H1 (cell line): ENCODE measurements around the gene PDZD8. TPM values are rescaled to one million over a fixed set of nuclear protein-coding genes. Genes with fewer than 3 reads are reported as not detected.

Experiments
- CTCF ChIA-PET: fragments of 300-600 bp; sonication (Branson Sonifier 250); formaldehyde crosslinking; loops from one replicate; lab custom pipeline; 2021; ENCODE audit not compliant: partially characterized antibody; lab: Charles Lee
- POLR2A ChIA-PET: fragments of 300-600 bp; sonication (Branson Sonifier 250); formaldehyde crosslinking; loops from one replicate; lab custom pipeline; 2021; ENCODE audit warnings: inconsistent platforms; ENCODE audit not compliant: partially characterized antibody; lab: Charles Lee
- DNase-seq, 2 experiments: peaks; one replicate each; pipeline versions ENCODE4 v3.0.0 to v3.0.0-alpha.2; 2010 to 2022; ENCODE audit warnings: low spot score in 2 of 2, low read depth in 1 of 2, mixed read lengths in 1 of 2
- FAIRE-seq: peaks from 2 replicates; lab custom pipeline; 2011; peaks lifted over from hg19 to GRCh38; lab: Jason Lieb, UNC
- H2AFZ ChIP-seq: 2 replicates; pipeline ENCODE4 v1.8.1; 2012; ENCODE audit warnings: low read length, inconsistent platforms
- H2AK5ac ChIP-seq: 2 replicates; pipeline ENCODE4 v1.6.1; 2013; ENCODE audit warnings: low read depth, low read length
- H2BK120ac ChIP-seq: replicated peaks from 2 replicates; pipeline ENCODE3; 2013; ENCODE audit warnings: low read depth, low read length, inconsistent platforms
- H2BK12ac ChIP-seq: 2 replicates; pipeline ENCODE4 v1.6.1; 2013; ENCODE audit warnings: low read depth, low read length
- H2BK15ac ChIP-seq: 2 replicates; pipeline ENCODE4 v1.6.1; 2013; ENCODE audit warnings: low read length
- H2BK20ac ChIP-seq: 2 replicates; pipeline ENCODE4 v1.6.1; 2013; ENCODE audit warnings: low read length
- H2BK5ac ChIP-seq: 2 replicates; pipeline ENCODE4 v1.6.1; 2013; ENCODE audit warnings: low read depth, low read length
- H3K14ac ChIP-seq: 2 replicates; pipeline ENCODE4 v1.6.1; 2013; ENCODE audit warnings: inconsistent platforms; ENCODE audit not compliant: insufficient read length
- H3K18ac ChIP-seq: 2 replicates; pipeline ENCODE4 v1.6.1; 2013; ENCODE audit warnings: low read length; ENCODE audit errors: extremely low read depth
- H3K23ac ChIP-seq: 2 replicates; pipeline ENCODE4 v1.6.1; 2013; ENCODE audit warnings: inconsistent platforms; ENCODE audit not compliant: insufficient read length
- H3K23me2 ChIP-seq: 2 replicates; pipeline ENCODE4 v1.6.1; 2013; ENCODE audit warnings: low read depth, low read length
- H3K27ac ChIP-seq: 2 replicates; pipeline ENCODE4 v1.6.1; 2011; ENCODE audit warnings: low read depth, low read length, inconsistent platforms
- H3K27me3 ChIP-seq, 4 experiments: replicated peaks in 1 of 4; 1 replicate in 1 of 4; 2 replicates in 3 of 4; pipeline versions ENCODE4 v1.6.1 to v1.8.1; 2011 to 2013; ENCODE audit warnings: low read length in 3 of 4, mild to moderate bottlenecking in 3 of 4, inconsistent platforms in 2 of 4, mixed read lengths in 2 of 4, moderate library complexity in 1 of 4; ENCODE audit not compliant: control insufficient read depth in 3 of 4, insufficient read depth in 3 of 4; ENCODE audit errors: extremely low read depth in 1 of 4
- H3K36me3 ChIP-seq, 4 experiments: 2 replicates each; pipeline versions ENCODE4 v1.6.1 to v1.8.1; 2011 to 2013; ENCODE audit warnings: mild to moderate bottlenecking in 4 of 4, low read length in 3 of 4, moderate library complexity in 2 of 4, control low read depth in 1 of 4, inconsistent platforms in 1 of 4; ENCODE audit not compliant: insufficient read depth in 4 of 4, control insufficient read depth in 2 of 4
- H3K4ac ChIP-seq: replicated peaks from 2 replicates; pipeline ENCODE3; 2013; ENCODE audit warnings: low read length, low read depth, mixed read lengths, inconsistent platforms; ENCODE audit not compliant: insufficient read length
- H3K4me1 ChIP-seq, 4 experiments: replicated peaks in 1 of 4; 1 replicate in 1 of 4; 2 replicates in 3 of 4; pipeline versions ENCODE4 v1.6.1 to v1.8.1; 2011 to 2013; ENCODE audit warnings: low read length in 3 of 4, inconsistent platforms in 2 of 4, mixed read lengths in 1 of 4; ENCODE audit not compliant: insufficient read depth in 4 of 4, control insufficient read depth in 3 of 4
- H3K4me2 ChIP-seq, 2 experiments: 2 replicates each; pipeline versions ENCODE4 v1.6.1 to v1.8.1; 2011 to 2013; ENCODE audit warnings: low read depth in 2 of 2, low read length in 2 of 2, control low read depth in 1 of 2, inconsistent platforms in 1 of 2, mild to moderate bottlenecking in 1 of 2; ENCODE audit not compliant: insufficient read depth in 1 of 2
- H3K4me3 ChIP-seq, 4 experiments: fragments of 200-600, 300-600 bp in 1 of 4; sonication (generic), shearing (Covaris generic), sonication (Bioruptor Twin) in 1 of 4; 2 replicates each; pipeline versions ENCODE4 v1.5.1 to v1.8.1; 2011 to 2016; ENCODE audit warnings: low read length in 4 of 4, low read depth in 3 of 4, control low read depth in 2 of 4, inconsistent platforms in 2 of 4, mild to moderate bottlenecking in 2 of 4, mixed read lengths in 1 of 4, moderate library complexity in 1 of 4; ENCODE audit not compliant: insufficient read depth in 2 of 4; ENCODE audit errors: extremely low read depth in 1 of 4
- H3K56ac ChIP-seq: replicated peaks from 2 replicates; pipeline ENCODE3; 2013; ENCODE audit warnings: low read depth, mild to moderate bottlenecking, mixed read lengths, low read length, inconsistent platforms; ENCODE audit not compliant: insufficient read length
- H3K79me1 ChIP-seq: 2 replicates; pipeline ENCODE4 v1.6.1; 2013; ENCODE audit warnings: low read depth, low read length, control low read depth
- H3K79me2 ChIP-seq, 2 experiments: 2 replicates each; pipeline versions ENCODE4 v1.6.1 to v1.8.1; 2012 to 2013; ENCODE audit warnings: low read length in 2 of 2, mild to moderate bottlenecking in 2 of 2, inconsistent platforms in 1 of 2; ENCODE audit not compliant: insufficient read depth in 2 of 2, control insufficient read depth in 1 of 2
- H3K9ac ChIP-seq, 4 experiments: replicated peaks in 1 of 4; 1 replicate in 1 of 4; 2 replicates in 3 of 4; pipeline versions ENCODE4 v1.6.1 to v1.8.1; 2011 to 2013; ENCODE audit warnings: low read depth in 3 of 4, low read length in 3 of 4, control low read depth in 2 of 4, mild to moderate bottlenecking in 2 of 4, moderate library complexity in 2 of 4, inconsistent platforms in 1 of 4; ENCODE audit errors: extremely low read depth in 1 of 4
- H3K9me3 ChIP-seq, 2 experiments: 2 replicates each; pipeline versions ENCODE4 v1.6.1 to v1.8.1; 2012 to 2013; ENCODE audit warnings: mild to moderate bottlenecking in 2 of 2, moderate library complexity in 2 of 2, control low read depth in 1 of 2, inconsistent platforms in 1 of 2, low read depth in 1 of 2, low read length in 1 of 2, mixed read lengths in 1 of 2; ENCODE audit not compliant: insufficient read depth in 2 of 2
- H4K20me1 ChIP-seq, 2 experiments: replicated peaks in 1 of 2; 2 replicates each; pipeline versions ENCODE3 to v1.8.1; 2011 to 2013; ENCODE audit warnings: inconsistent platforms in 2 of 2, low read length in 2 of 2, mild to moderate bottlenecking in 1 of 2; ENCODE audit not compliant: insufficient read depth in 2 of 2, control insufficient read depth in 1 of 2
- H4K5ac ChIP-seq: 2 replicates; pipeline ENCODE4 v1.6.1; 2013; ENCODE audit warnings: low read length, low read depth, mixed read lengths, inconsistent platforms; ENCODE audit not compliant: insufficient read length
- H4K8ac ChIP-seq: 2 replicates; pipeline ENCODE4 v1.8.0; 2013; ENCODE audit warnings: mild to moderate bottlenecking, moderate library complexity, low read length, inconsistent platforms; ENCODE audit not compliant: insufficient read depth; ENCODE audit errors: extremely low read depth
- H4K91ac ChIP-seq: replicated peaks from 2 replicates; pipeline ENCODE3; 2013; ENCODE audit warnings: low read length, mixed read lengths, inconsistent platforms; ENCODE audit not compliant: insufficient read length
- CHD1 ChIP-seq: IDR thresholded peaks from 2 replicates; pipeline ENCODE4 v1.6.1; 2012; ENCODE audit warnings: low read depth, low read length, improper control_type of control experiment
- TEAD4 ChIP-seq: IDR thresholded peaks from 2 replicates; pipeline ENCODE4 v1.6.1; 2012; ENCODE audit warnings: low read depth, low read length, inconsistent platforms, mixed read lengths
- WGBS, 2 experiments: shearing (Covaris generic) in 1 of 2; methylation state at CpG; one replicate each; pipeline versions ENCODE4 v1.1.6 to v1.1.7; 2013 to 2015; ENCODE audit warnings: low lambda C conversion rate in 2 of 2, mixed read lengths in 2 of 2, inconsistent platforms in 1 of 2, low coverage in 1 of 2, missing lambda C conversion rate in 1 of 2; ENCODE audit not compliant: insufficient replicate concordance in 2 of 2, insufficient coverage in 1 of 2, insufficient read length in 1 of 2; ENCODE audit errors: extremely low coverage in 1 of 2, missing lambda C conversion rate in 1 of 2; 5-methylcytosine and 5-hydroxymethylcytosine counted together
- polyA plus RNA-seq, 7 experiments: library from polyadenylated mRNA; depleted of rRNA in 3 of 7; stranded (reverse) in 5 of 7; unstranded in 2 of 7; fragments of >200 nt in 5 of 7; fragments of 200-250 nt in 2 of 7; gene quantifications; 1 replicate in 5 of 7; 2 replicates in 1 of 7; 4 replicates in 1 of 7; pipeline versions ENCODE4 v1.2.1 to v1.2.3, GENCODE V29; 2011 to 2013; ENCODE audit warnings: missing spikeins in 2 of 7, mixed read lengths in 2 of 7
- total RNA-seq: library from RNA; stranded (reverse); fragmentation: NEBNext Ultra II Directional; extraction: Animal tissue kit (Norgen Biotek cat#: 25700); gene quantifications from 2 replicates; pipeline ENCODE4 v1.2.1, GENCODE V29; 2021

PDZD8 gene
- total and polyA plus RNA-seq, 2 of the 8 experiments (the other 6 are each of a cell fraction or from before 2014, with no cell fraction given), result 10.9 to 50.1 TPM

GRCh38 chr10:117339578-117339977 is 35.7 kb downstream of the PDZD8 start:
- Histone ChIP-seq H2AK5ac (no peak overlapping the region), H2BK120ac (no peak overlapping the region), H3K14ac (no peak overlapping the region), H4K8ac (no peak overlapping the region), H3K27ac (no peak overlapping the region), H3K4me1 (peaks cover 4 to 23% (median 12%) of the 10 kb centered on the region in 4 experiments; a peak in 6 of 7 replicates), H3K23me2 (no peaks in the 10 kb centered on the region), H2BK15ac (no peak overlapping the region), H2BK12ac (no peak overlapping the region), H4K91ac (no peak overlapping the region)
- TF ChIP-seq TEAD4, result no peak
- no peak for TF ChIP-seq CHD1
- TF ChIP-seq, all 59 proteins: peak for 0
- Histone ChIP-seq H3K4ac (no peak overlapping the region), H2AFZ (no peak overlapping the region), H3K56ac (no peak overlapping the region), H3K9ac (no peak overlapping the region), H3K4me3 (no peak overlapping the region), H2BK20ac (no peak overlapping the region), H3K36me3 (no peaks in the 10 kb centered on the region; a peak in 2 of 8 replicates), H3K79me1 (no peaks in the 10 kb centered on the region; the same call in 1 of the 2 replicates), H3K27me3 (no peaks in the 10 kb centered on the region), H3K23ac (no peak overlapping the region), H3K4me2 (no peak overlapping the region), H2BK5ac (no peak overlapping the region), H3K9me3 (no peaks in the 10 kb centered on the region), H3K79me2 (peaks cover 0 to 79% of the 10 kb centered on the region in 2 experiments; a peak in 3 of 4 replicates), H4K5ac (no peak overlapping the region), H4K20me1 (no peaks in the 10 kb centered on the region), H3K18ac (no peak overlapping the region)
- 87% methylated on average over 1 of the region's 1 CpG; no CpG with 5 or more reads in 1 of the 2 experiments for whole genome bisulfite sequencing, 2 experiments
- DNase-seq (no peak), FAIRE-seq (no peak)
- POLR2A ChIA-PET, result no interaction called here
- CTCF ChIA-PET, result interaction anchor here (0.9 to 1.8 kb wide), 5 partner anchors 14 to 123 kb away, joined by 3 to 8 read pairs (median 4); no protein-coding TSS in a partner anchor
